HG03565 (cell line): ENCODE measurements around the gene RGPD3.
"Not testable (repeated sequence)": the region's sequence is repeated elsewhere in the genome, so short reads cannot be mapped to it uniquely, and the experiment has no call there.

ENCODE experiments used
- ATAC-seq: cut with Tn5 transposase; IDR thresholded peaks from one replicate; pipeline ENCODE4 v1.9.1; 2021; ENCODE audit warnings: mild to moderate bottlenecking, moderate library complexity; ENCODE audit not compliant: unreplicated experiment

The RGPD3 gene

GRCh38 chr2:106468107-106468506, at the start of gene RGPD3:
TSS of gene RGPD3 (minus strand) at chr2:106468413. CDS start at chr2:106468288, 125 bp downstream.
- ATAC-seq: not testable (repeated sequence)

DNA sequence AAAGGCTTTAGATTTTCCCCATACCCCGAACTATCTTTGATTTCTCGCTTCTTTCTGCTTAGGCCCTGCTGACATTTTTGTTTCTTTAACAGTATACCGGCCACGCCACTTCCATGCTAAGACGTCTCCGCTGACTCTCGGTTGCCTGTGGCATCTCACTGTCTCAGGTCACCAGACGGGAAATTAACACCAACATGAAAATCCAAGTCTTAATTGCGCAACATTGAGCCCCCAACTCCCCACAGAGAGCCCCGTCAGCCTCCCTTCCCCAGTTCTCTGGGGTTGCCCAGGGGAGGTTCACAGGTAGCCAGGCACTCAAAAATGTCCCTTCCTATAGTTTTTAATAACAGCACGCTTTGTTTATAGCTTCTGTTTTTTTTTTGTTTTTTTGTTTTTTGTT, 49.1 kb upstream of the RGPD3 start:
- ATAC-seq: no peak

DNA sequence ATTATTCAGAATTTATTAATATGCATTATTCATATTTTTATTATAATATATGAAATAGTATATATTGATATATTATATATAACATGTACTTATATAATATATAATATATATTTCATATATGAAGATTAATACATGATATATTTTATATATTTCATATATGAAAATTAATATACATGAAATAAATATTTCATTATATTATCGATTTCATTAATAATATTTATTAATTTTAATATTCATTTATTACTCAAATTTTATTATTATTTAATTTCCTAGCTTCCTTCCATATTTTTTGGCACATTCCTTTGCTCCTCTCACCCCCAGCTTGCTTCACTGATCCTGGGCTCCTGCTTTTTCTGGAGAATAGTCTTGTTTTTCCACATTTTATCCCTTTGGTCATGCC, 48.7 kb upstream of the RGPD3 start:
- ATAC-seq: no peak

- ATAC-seq: no peak
These were observed 48.2 kb upstream of the RGPD3 start for GRCh38 chr2:106516436-106516835.

GRCh38 chr2:106514827-106515226, 46.6 kb upstream of the RGPD3 start:
- ATAC-seq: not testable (repeated sequence)

GRCh38 chr2:106513391-106513790, 45.2 kb upstream of the RGPD3 start:
- ATAC-seq: not testable (repeated sequence)

GRCh38 chr2:106511934-106512333, 43.7 kb upstream of the RGPD3 start:
- not testable (repeated sequence) for ATAC-seq

- not testable (repeated sequence) for ATAC-seq
These were observed 43.3 kb upstream of the RGPD3 start for GRCh38 chr2:106511476-106511901.

GRCh38 chr2:106510791-106511190, 42.6 kb upstream of the RGPD3 start:
- not testable (repeated sequence) for ATAC-seq

DNA sequence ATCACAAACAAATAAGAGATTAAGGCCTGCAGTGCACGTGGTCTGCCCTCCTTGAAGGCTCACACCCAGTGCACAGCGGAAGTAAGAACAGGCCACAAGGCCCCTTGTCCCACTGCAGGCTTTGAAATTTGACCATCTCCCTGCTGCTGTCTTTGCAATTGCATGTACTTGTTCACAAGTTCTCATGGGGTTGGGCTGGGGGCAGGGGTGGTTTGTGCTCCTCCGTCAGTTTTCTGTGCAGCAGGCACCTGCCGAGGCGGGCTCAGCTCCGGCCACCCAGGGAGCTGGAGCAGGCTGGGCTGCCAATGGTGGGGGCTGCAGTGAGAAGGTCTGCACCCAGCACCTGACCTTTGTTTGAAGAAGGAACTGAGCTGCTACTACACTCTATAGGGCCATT, 41.2 kb upstream of the RGPD3 start:
- not testable (repeated sequence) for ATAC-seq

- not testable (repeated sequence) for ATAC-seq
These were observed 40.6 kb upstream of the RGPD3 start for GRCh38 chr2:106508660-106509373.

GRCh38 chr2:106506002-106506687, 37.9 kb upstream of the RGPD3 start:
- not testable (repeated sequence) for ATAC-seq

DNA sequence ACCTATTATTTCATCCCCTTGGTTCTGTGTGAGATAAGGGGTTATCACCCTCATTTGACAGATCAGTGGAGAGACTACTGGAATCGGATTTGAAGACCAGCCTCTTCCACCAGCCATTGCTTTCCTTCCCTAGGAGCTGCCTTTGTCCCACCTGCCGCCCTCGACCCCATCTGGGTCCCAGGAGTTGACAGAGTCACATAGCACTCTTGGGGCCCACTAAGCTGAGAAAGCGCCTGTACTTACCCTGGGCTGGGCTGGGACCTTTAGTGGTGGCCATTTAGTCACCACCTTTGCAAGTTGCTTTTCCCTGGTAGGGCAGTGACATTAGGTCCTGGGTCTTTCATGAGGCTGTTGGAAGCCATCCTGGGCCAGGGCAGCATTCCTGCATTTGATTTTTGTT, 36.6 kb upstream of the RGPD3 start:
- ATAC-seq: not testable (repeated sequence)

GRCh38 chr2:106504192-106504591, 36.0 kb upstream of the RGPD3 start:
- ATAC-seq: not testable (repeated sequence)

- not testable (repeated sequence) for ATAC-seq
These were observed 34.1 kb upstream of the RGPD3 start for GRCh38 chr2:106502351-106502750.

- ATAC-seq: not testable (repeated sequence)
These were observed 32.1 kb upstream of the RGPD3 start for GRCh38 chr2:106500350-106500749.

- not testable (repeated sequence) for ATAC-seq
These were observed 30.3 kb upstream of the RGPD3 start for GRCh38 chr2:106498549-106498948.

- ATAC-seq: not testable (repeated sequence)
These were observed 24.7 kb upstream of the RGPD3 start for GRCh38 chr2:106492913-106493312.

DNA sequence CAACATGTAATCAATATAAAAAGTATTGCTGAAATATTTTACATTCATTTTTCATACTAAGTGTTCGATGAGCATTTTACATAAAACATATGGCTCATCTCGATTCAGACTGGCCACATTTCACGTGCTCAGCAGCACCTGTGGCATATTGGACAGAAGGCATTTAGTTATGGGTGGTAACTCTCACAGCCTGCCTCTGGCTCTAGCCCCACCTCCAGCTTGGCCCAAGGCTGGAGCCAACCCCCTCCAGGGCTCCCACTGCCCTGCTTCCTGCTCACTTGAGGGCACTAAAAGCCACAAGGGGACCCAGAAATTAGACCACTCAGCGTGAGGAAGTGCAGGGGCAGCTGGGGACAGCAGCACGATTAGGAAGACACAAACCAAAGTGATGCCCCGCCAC, 24.2 kb upstream of the RGPD3 start:
- ATAC-seq: not testable (repeated sequence)

- not testable (repeated sequence) for ATAC-seq
These were observed 21.5 kb upstream of the RGPD3 start for GRCh38 chr2:106489701-106490100.

DNA sequence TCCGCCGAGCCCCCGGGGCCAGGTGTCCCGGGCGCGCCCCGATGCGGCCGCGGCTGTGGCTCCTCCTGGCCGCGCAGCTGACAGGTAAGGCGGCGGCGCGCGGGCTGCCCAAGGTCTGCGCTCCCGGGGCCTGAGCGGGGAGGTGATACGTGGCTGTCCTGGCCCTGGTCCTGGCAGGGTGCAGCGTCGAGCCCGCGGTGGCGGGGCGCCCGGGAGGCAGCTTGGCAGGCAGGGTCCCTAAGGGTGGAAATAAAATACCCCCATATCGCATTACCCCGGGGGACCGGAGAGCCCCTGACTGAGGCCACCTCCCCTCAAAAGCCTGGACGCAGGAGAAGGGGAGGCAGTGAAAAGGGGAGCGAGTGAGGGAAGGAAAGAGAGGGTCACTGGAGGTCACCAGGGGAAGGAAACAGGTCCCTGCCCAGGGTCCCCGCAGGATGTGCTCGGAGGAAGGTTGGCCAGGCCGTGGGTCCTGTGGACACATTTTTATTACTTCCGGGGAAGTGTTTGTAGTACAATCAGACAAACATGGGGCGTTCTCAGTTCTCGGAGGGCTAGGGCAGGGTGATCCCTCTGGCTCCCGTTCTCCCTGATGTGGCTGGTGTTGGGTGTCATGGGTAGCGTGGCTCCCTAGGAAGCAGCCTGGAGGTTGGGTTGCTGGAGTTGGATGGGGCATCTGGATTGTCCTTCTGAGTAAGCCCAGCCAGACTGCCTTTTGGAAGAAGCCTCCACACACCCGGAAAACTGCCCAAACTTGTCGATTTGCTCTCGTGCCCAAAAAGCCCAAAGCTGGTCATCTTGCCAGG, 19.4 kb upstream of the RGPD3 start:
- not testable (repeated sequence) for ATAC-seq
